ENCODE data around the gene PTP4A1.

DNA sequence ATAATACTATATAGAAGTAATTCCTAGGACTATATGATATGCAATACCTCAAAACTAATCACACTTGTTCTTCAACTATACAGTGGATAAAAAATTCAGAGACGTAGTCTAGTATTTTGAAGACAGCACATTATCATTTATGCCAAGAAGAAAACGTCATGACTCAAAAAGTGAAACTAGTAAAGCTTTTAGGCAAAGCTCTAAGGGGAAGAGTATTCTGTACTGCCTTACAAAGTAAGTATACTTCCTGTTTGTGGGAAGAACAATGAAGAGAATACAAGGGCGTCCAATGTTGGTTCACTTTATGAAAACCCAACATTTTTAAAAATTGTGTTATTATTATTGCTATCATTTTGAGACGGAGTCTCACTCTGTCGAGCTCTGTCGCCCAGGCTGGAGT is 27.9 kb downstream of the PTP4A1 start:
- TF ChIP-seq, protein P1, sequence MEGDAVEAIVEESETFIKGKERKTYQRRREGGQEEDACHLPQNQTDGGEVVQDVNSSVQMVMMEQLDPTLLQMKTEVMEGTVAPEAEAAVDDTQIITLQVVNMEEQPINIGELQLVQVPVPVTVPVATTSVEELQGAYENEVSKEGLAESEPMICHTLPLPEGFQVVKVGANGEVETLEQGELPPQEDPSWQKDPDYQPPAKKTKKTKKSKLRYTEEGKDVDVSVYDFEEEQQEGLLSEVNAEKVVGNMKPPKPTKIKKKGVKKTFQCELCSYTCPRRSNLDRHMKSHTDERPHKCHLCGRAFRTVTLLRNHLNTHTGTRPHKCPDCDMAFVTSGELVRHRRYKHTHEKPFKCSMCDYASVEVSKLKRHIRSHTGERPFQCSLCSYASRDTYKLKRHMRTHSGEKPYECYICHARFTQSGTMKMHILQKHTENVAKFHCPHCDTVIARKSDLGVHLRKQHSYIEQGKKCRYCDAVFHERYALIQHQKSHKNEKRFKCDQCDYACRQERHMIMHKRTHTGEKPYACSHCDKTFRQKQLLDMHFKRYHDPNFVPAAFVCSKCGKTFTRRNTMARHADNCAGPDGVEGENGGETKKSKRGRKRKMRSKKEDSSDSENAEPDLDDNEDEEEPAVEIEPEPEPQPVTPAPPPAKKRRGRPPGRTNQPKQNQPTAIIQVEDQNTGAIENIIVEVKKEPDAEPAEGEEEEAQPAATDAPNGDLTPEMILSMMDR (conservative IDR thresholded peaks at IDR 0.05; ENCODE audit: low read depth, low read length), result no peak
- TF ChIP-seq EZH2 (IDR thresholded peaks at IDR 0.05; ENCODE audit: borderline replicate concordance, low read depth, low read length, poor library complexity, severe bottlenecking), result no peak

Measured in A673 (cell line).